Hindlimb muscle (tissue), 1 donor: Measurements from ENCODE around the gene CFAP210. TPM values are rescaled to one million over a fixed set of nuclear protein-coding genes. Genes with fewer than 3 reads are reported as not detected.
"Not testable (repeated sequence)": the region's sequence is repeated elsewhere in the genome, so short reads cannot be mapped to it uniquely, and the experiment has no call there.

Experiments used
- DNase-seq: peaks from one replicate; pipeline ENCODE4 v3.0.0-alpha.2; 2013
- polyA plus RNA-seq: library from polyadenylated mRNA; unstranded; fragments of 120-200 nt; gene quantifications from one replicate; pipeline ENCODE4 v1.2.1, GENCODE V29; 2013; ENCODE audit not compliant: insufficient read length

CFAP210 gene
- polyA plus RNA-seq, 1 donor, result not detected

DNA sequence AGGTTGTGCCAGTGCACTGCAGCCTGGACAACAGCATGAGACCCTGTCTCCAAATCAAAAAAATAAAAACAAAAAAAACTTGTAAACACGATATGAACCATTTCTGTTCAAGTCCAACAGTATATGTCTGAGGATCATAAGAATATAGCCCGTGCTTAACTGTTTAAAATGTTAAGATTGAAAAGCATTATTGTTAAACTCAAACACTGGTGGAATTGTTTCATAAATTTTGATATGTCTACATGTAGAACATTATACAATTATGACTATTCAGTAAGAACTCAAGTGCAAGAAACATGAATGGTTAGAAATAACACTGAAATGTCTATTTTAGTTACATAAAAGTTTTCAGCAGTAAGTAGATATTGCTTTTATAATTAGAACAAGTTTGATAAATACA lies 80.3 kb downstream of the CFAP210 start:
- DNase-seq, result no peak

GRCh38 chr2:169609264-169609663 lies 84.9 kb downstream of the CFAP210 start:
- no peak for DNase-seq

- no peak for DNase-seq
Observed at GRCh38 chr2:169599568-169599967, 94.6 kb downstream of the CFAP210 start.

- DNase-seq, result no peak
Observed at GRCh38 chr2:169598982-169599381, 95.2 kb downstream of the CFAP210 start.

DNA sequence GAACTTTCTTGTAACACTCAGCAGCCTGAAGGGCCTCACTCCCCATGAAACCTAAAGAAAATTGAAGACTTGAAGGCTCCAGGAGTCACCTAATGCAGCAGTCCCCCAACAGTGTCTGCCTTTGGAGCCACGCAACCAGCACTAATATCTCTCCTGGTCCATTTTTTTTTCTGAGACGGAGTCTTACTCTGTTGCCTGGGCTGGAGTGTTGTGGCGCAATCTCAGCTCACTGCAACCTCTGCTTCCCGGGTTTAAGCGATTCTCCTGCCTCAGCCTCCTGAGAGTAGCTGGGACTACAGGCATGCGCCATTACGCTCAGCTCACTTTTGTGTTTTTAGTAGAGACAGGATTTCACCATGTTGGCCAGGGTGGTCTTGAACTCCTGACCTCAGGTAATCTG lies 97.7 kb downstream of the CFAP210 start:
- not testable (repeated sequence) for DNase-seq

Other genes starting within 250 kb of the CFAP210 start
- gene BBS5, start 214.9 kb downstream of the CFAP210 start, polyA plus RNA-seq, result 5.3 TPM
- 3,726 TPM for gene KLHL41, start 184.7 kb downstream of the CFAP210 start, polyA plus RNA-seq
- 22.1 TPM for gene FASTKD1, start 120.5 kb downstream of the CFAP210 start, polyA plus RNA-seq
- gene PPIG, start 110.1 kb downstream of the CFAP210 start, polyA plus RNA-seq, result 44.8 TPM
- gene PHOSPHO2, start 64 bp upstream of the CFAP210 start, polyA plus RNA-seq, result 4.1 TPM
- 25.5 TPM for gene KLHL23, start 39.4 kb upstream of the CFAP210 start, polyA plus RNA-seq
- gene SSB, start 104.5 kb upstream of the CFAP210 start, polyA plus RNA-seq, result 97.3 TPM
- gene METTL5, start 130.5 kb upstream of the CFAP210 start, polyA plus RNA-seq, result 50.8 TPM
- 50.0 TPM for gene UBR3, start 133.0 kb upstream of the CFAP210 start, polyA plus RNA-seq